IMR-90 (cell line): Measurements from ENCODE around the gene DAB1. TPM values are rescaled to one million over a fixed set of nuclear protein-coding genes. Genes with fewer than 3 reads are reported as not detected.

ENCODE experiments used
- ATAC-seq: fragments of 200-7000 bp; cut with Tn5 transposase; 2 replicates; pipeline ENCODE4 v1.9.1; 2020; ENCODE audit warnings: low read depth, mild to moderate bottlenecking, moderate library complexity
- BruUV-seq: library from RNA; stranded (reverse); fragments of 400-500 nt; replicated peaks from 2 replicates; lab custom pipeline; 2021; lab: Mats Ljungman, UMichigan
- CTCF ChIA-PET: fragments of 300-600 bp; formaldehyde crosslinking; extraction: SDS; loops from one replicate; lab custom pipeline; 2021; ENCODE audit warnings: antibody characterized with exemption; lab: Yijun Ruan, JAX
- POLR2A ChIA-PET: fragments of 300-600 bp; sonication (Branson Sonifier 250); formaldehyde crosslinking; loops from one replicate; lab custom pipeline; 2022; ENCODE audit warnings: antibody characterized with exemption; ENCODE audit not compliant: unreplicated experiment; lab: Charles Lee
- DNase-seq: peaks from one replicate; pipeline ENCODE4 v3.0.0; 2013
- H2AFZ ChIP-seq: replicated peaks from 2 replicates; pipeline ENCODE3; 2013; ENCODE audit warnings: low read length, mild to moderate bottlenecking; ENCODE audit not compliant: poor library complexity
- H2AK5ac ChIP-seq: 2 replicates; pipeline ENCODE4 v1.6.1; 2013; ENCODE audit warnings: low read depth, low read length, inconsistent platforms
- H2AK9ac ChIP-seq: replicated peaks from 2 replicates; pipeline ENCODE3; 2013; ENCODE audit warnings: mild to moderate bottlenecking, low read depth, low read length, moderate library complexity; ENCODE audit not compliant: poor library complexity
- H2BK120ac ChIP-seq: 2 replicates; pipeline ENCODE4 v1.6.1; 2013; ENCODE audit warnings: low read depth, low read length, inconsistent platforms
- H2BK15ac ChIP-seq: 3 replicates; pipeline ENCODE4 v1.6.1; 2013; ENCODE audit warnings: low read depth, low read length, inconsistent platforms
- H2BK20ac ChIP-seq: 2 replicates; pipeline ENCODE4 v1.6.1; 2013; ENCODE audit warnings: low read depth, mild to moderate bottlenecking, inconsistent platforms, low read length, moderate library complexity
- H2BK5ac ChIP-seq: 2 replicates; pipeline ENCODE4 v1.6.1; 2013; ENCODE audit warnings: mild to moderate bottlenecking, low read depth, low read length, inconsistent platforms; ENCODE audit not compliant: poor library complexity, severe bottlenecking
- H3K14ac ChIP-seq: replicated peaks from 2 replicates; pipeline ENCODE4 v1.6.1; 2013; ENCODE audit warnings: low read depth, low read length, inconsistent platforms
- H3K18ac ChIP-seq: 2 replicates; pipeline ENCODE4 v1.6.1; 2013; ENCODE audit warnings: low read depth, low read length, control low read depth
- H3K23ac ChIP-seq: 2 replicates; pipeline ENCODE4 v1.6.1; 2013; ENCODE audit warnings: low read depth, low read length, inconsistent platforms
- H3K27ac ChIP-seq: 2 replicates; pipeline ENCODE4 v1.5.1; 2013; ENCODE audit warnings: mild to moderate bottlenecking, control low read depth, low read length; ENCODE audit not compliant: insufficient read depth
- H3K27me3 ChIP-seq: 2 replicates; pipeline ENCODE4 v1.6.1; 2013; ENCODE audit warnings: low read length; ENCODE audit not compliant: control insufficient read depth, insufficient read depth
- H3K36me3 ChIP-seq: 2 replicates; pipeline ENCODE4 v1.6.1; 2013; ENCODE audit warnings: low read length, mixed read lengths; ENCODE audit not compliant: control insufficient read depth, insufficient read depth
- H3K4ac ChIP-seq: 2 replicates; pipeline ENCODE4 v1.6.1; 2013; ENCODE audit warnings: low read depth, low read length, inconsistent platforms
- H3K4me1 ChIP-seq: 2 replicates; pipeline ENCODE4 v1.6.1; 2013; ENCODE audit warnings: low read length, mixed read lengths; ENCODE audit not compliant: control insufficient read depth, insufficient read depth
- H3K4me2 ChIP-seq: 2 replicates; pipeline ENCODE4 v1.6.1; 2013; ENCODE audit warnings: low read depth, mild to moderate bottlenecking, control low read depth, low read length, moderate library complexity
- H3K4me3 ChIP-seq: 2 replicates; pipeline ENCODE4 v1.5.1; 2013; ENCODE audit warnings: low read depth, mild to moderate bottlenecking, control low read depth, low read length, moderate library complexity; ENCODE audit not compliant: insufficient read depth
- H3K56ac ChIP-seq: 2 replicates; pipeline ENCODE4 v1.6.1; 2013; ENCODE audit warnings: low read length, inconsistent platforms; ENCODE audit not compliant: insufficient read depth; ENCODE audit errors: extremely low read depth
- H3K79me1 ChIP-seq, 2 experiments: 2 replicates each; pipeline ENCODE4 v1.6.1; 2013; ENCODE audit warnings: low read length in 2 of 2, inconsistent platforms in 1 of 2, low read depth in 1 of 2
- H3K9ac ChIP-seq: 2 replicates; pipeline ENCODE4 v1.6.1; 2013; ENCODE audit warnings: low read depth, low read length, control low read depth
- H3K9me1 ChIP-seq: 2 replicates; pipeline ENCODE4 v1.6.1; 2013; ENCODE audit warnings: low read length, inconsistent platforms; ENCODE audit not compliant: insufficient read depth
- H3K9me3 ChIP-seq: 2 replicates; pipeline ENCODE4 v1.6.1; 2013; ENCODE audit warnings: low read length; ENCODE audit not compliant: control insufficient read depth, insufficient read depth
- H4K20me1 ChIP-seq: 2 replicates; pipeline ENCODE4 v1.6.1; 2013; ENCODE audit warnings: low read length, inconsistent platforms; ENCODE audit not compliant: insufficient read depth
- H4K5ac ChIP-seq: 2 replicates; pipeline ENCODE4 v1.6.1; 2013; ENCODE audit warnings: mild to moderate bottlenecking, low read depth, low read length, control low read depth
- H4K8ac ChIP-seq, 2 experiments: 2 replicates each; pipeline ENCODE4 v1.6.1; 2013; ENCODE audit warnings: low read depth in 2 of 2, low read length in 2 of 2, control low read depth in 1 of 2, inconsistent platforms in 1 of 2
- H4K91ac ChIP-seq: 2 replicates; pipeline ENCODE4 v1.6.1; 2013; ENCODE audit warnings: low read depth, low read length, inconsistent platforms; ENCODE audit not compliant: insufficient read depth
- CEBPB ChIP-seq: IDR thresholded peaks from 2 replicates; pipeline ENCODE4 v1.6.1; 2012; ENCODE audit warnings: low read depth, low read length, improper control_type of control experiment
- CTCF ChIP-seq: conservative IDR thresholded peaks from 2 replicates; pipeline ENCODE4 v1.5.1; 2012; ENCODE audit warnings: mild to moderate bottlenecking, low read depth, low read length, improper control_type of control experiment
- FOS ChIP-seq: fragments of 150-350 bp; IDR thresholded peaks from 2 replicates; pipeline ENCODE4 v1.6.1; 2016; ENCODE audit warnings: low read depth, low read length
- MAFK ChIP-seq: IDR thresholded peaks from 2 replicates; pipeline ENCODE4 v1.6.1; 2012; ENCODE audit warnings: low read depth, low read length, improper control_type of control experiment
- RAD21 ChIP-seq: IDR thresholded peaks from 2 replicates; pipeline ENCODE4 v1.6.1; 2012; ENCODE audit warnings: low read length, improper control_type of control experiment
- RCOR1 ChIP-seq: IDR thresholded peaks from 2 replicates; pipeline ENCODE4 v1.6.1; 2012; ENCODE audit warnings: mild to moderate bottlenecking, low read length, improper control_type of control experiment; ENCODE audit not compliant: insufficient replicate concordance
- USF2 ChIP-seq: fragments of 150-350 bp; IDR thresholded peaks from 2 replicates; pipeline ENCODE4 v1.6.1; 2017; ENCODE audit warnings: mild to moderate bottlenecking, antibody characterized with exemption, low read length, low read depth
- WGBS, 2 experiments: methylation state at CpG; one replicate each; pipeline versions ENCODE4 v1.1.5 to v1.1.7; 2013; ENCODE audit warnings: missing lambda C conversion rate in 2 of 2; ENCODE audit not compliant: insufficient read length in 1 of 2; ENCODE audit errors: extremely low coverage in 2 of 2; 5-methylcytosine and 5-hydroxymethylcytosine counted together
- dilution Hi-C: fragments of 300-500 bp; cut with HindIII; formaldehyde crosslinking; loops from one replicate; pipeline ENCODE4 v1.14.3; 2018; ENCODE audit warnings: low sequenced_read_pairs; ENCODE audit not compliant: unreplicated experiment
- in situ Hi-C: fragments of 300-500 bp; cut with MboI; formaldehyde crosslinking; loops from 3 replicates; pipeline ENCODE4 v1.14.3; 2019; ENCODE audit warnings: low sequenced_read_pairs, inconsistent platforms, mixed read lengths
- intact Hi-C: fragments of 100-400 bp; cut with micrococcal nuclease; formaldehyde crosslinking; loops from 2 replicates; pipeline ENCODE4 v1.10.0; 2022
- polyA plus RNA-seq, 3 experiments: library from polyadenylated mRNA; depleted of rRNA; stranded (reverse); fragments of >200 nt; gene quantifications; 2 replicates each; pipeline ENCODE4 v1.2.3, GENCODE V29; 2012; ENCODE audit warnings: low replicate concordance in 1 of 3
- total RNA-seq: library from RNA; depleted of rRNA; stranded (reverse); fragments of >200 nt; gene quantifications from 2 replicates; pipeline ENCODE4 v1.2.3, GENCODE V29; 2012

Gene DAB1
- total and polyA plus RNA-seq, 2 of the 4 experiments (the other 2 are of a cell fraction): 0.18 to 0.41 TPM

GRCh38 chr1:57422271-57423134 lies 1.4 kb downstream of the DAB1 start:
- Histone ChIP-seq H3K4me3 (peak overlapping the region; percentile 54), H3K27ac (peak overlapping the region; percentile 23; the same call in 1 of the 2 replicates), H2AFZ (peak overlapping the region; percentile 88), H3K27me3 (peaks cover 2% of the 10 kb centered on the region; the same call in 1 of the 2 replicates), H3K4ac (no peak overlapping the region), H4K91ac (no peak overlapping the region), H2BK5ac (no peak overlapping the region), H4K8ac (no peak overlapping the region; a peak in 1 of 4 replicates), H2BK20ac (no peak overlapping the region; the same call in 1 of the 2 replicates), H3K56ac (no peak overlapping the region), H2AK5ac (no peak overlapping the region), H3K9ac (peak overlapping the region; percentile 30), H3K14ac (no peak overlapping the region; the same call in 1 of the 2 replicates), H4K20me1 (no peaks in the 10 kb centered on the region), H2BK15ac (no peak overlapping the region), H3K4me1 (no peaks in the 10 kb centered on the region), H3K79me1 (no peaks in the 10 kb centered on the region), H3K9me1 (no peaks in the 10 kb centered on the region), H3K4me2 (peak overlapping the region; percentile 72), H3K9me3 (no peaks in the 10 kb centered on the region), H3K18ac (no peak overlapping the region; the same call in 1 of the 2 replicates), H2AK9ac (peak overlapping the region; percentile 33), H4K5ac (no peak overlapping the region), H3K23ac (0 out of 2 replicates have a peak overlapping the region, but pooled peaks have one; percentile 26), H3K36me3 (no peaks in the 10 kb centered on the region), H2BK120ac (no peak overlapping the region)
- peak; percentile 43 for ATAC-seq
- in situ Hi-C loops (no loop called here), intact Hi-C loops (loop anchor here (1.0 to 10.0 kb wide), 5 partner anchors 210 to 1122 kb away; partner anchors contain the start of gene OMA1), dilution Hi-C loops (no loop called here)
- no TSS peak for BruUV-seq
- ChIA-PET CTCF (interaction anchor here (0.6 to 1.0 kb wide), 6 partner anchors 9 to 735 kb away, joined by 3 to 11 read pairs (median 3); no protein-coding TSS in a partner anchor), POLR2A (interaction anchor here (0.7 kb wide), 1 partner anchor 186 kb away, joined by 3 read pairs; no protein-coding TSS in a partner anchor)
- TF ChIP-seq RCOR1 (no peak), FOS (no peak), RAD21 (peak; percentile 13; the same call in 1 of the 2 replicates), USF2 (no peak), CTCF (peak; percentile 21; the same call in 1 of the 2 replicates), CEBPB (no peak), MAFK (no peak)
- peak; percentile 34 for DNase-seq
- 1% methylated on average over 17 of the region's 66 CpGs; no CpG with 5 or more reads in 1 of the 2 experiments for WGBS, 2 experiments
